T47D (cell line): Measurements from ENCODE around the gene C16orf92.

Experiments used
- DNase-seq, 2 experiments: peaks; one replicate each; pipeline versions ENCODE4 v3.0.0 to v3.0.0-alpha.2; 2011 to 2012; ENCODE audit warnings: low read depth in 1 of 2, low spot score in 1 of 2
- JUND ChIP-seq: IDR thresholded peaks from 2 replicates; pipeline ENCODE4 v1.6.1; 2012; ENCODE audit warnings: low read depth
- in situ Hi-C: cut with HindIII; loops from 2 replicates; pipeline ENCODE4 v1.10.0; 2016; ENCODE audit warnings: low sequenced_read_pairs, low pct_unique_long_range_greater_than_20kb

Gene C16orf92

GRCh38 chr16:29984137-29984763, 38.7 kb upstream of the C16orf92 start:
- in situ Hi-C loops: no loop called here
- no peak for TF ChIP-seq JUND
- DNase-seq: no peak

GRCh38 chr16:29984764-29985147, 38.2 kb upstream of the C16orf92 start:
- in situ Hi-C loops: no loop called here
- TF ChIP-seq JUND: no peak
- no peak for DNase-seq

- TF ChIP-seq JUND: no peak
- DNase-seq: no peak
- in situ Hi-C loops: no loop called here
Observed at GRCh38 chr16:29985271-29985811, 37.7 kb upstream of the C16orf92 start.

DNA sequence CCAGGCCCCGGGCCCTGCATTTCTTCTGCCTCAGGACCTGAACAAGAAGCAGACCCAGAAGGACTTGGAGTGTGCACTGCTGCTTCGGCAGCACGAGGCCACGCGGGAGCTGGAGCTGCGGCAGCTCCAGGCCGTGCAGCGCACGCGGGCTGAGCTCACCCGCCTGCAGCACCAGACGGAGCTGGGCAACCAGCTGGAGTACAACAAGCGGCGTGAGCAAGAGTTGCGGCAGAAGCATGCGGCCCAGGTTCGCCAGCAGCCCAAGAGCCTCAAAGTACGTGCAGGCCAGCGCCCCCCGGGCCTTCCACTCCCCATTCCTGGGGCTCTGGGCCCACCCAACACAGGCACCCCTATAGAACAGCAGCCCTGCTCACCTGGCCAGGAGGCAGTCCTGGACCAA, 36.8 kb upstream of the C16orf92 start:
- in situ Hi-C loops: no loop called here
- no peak for DNase-seq
- no peak for TF ChIP-seq JUND

DNA sequence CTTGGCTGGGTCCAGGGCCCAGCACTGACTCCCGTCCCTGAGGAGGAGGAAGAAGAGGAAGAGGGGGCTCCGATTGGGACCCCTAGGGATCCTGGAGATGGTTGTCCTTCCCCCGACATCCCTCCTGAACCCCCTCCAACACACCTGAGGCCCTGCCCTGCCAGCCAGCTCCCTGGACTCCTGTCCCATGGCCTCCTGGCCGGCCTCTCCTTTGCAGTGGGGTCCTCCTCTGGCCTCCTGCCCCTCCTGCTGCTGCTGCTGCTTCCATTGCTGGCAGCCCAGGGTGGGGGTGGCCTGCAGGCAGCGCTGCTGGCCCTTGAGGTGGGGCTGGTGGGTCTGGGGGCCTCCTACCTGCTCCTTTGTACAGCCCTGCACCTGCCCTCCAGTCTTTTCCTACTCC, 36.1 kb upstream of the C16orf92 start:
- in situ Hi-C loops: no loop called here
- DNase-seq: no peak
- TF ChIP-seq JUND: no peak

DNA sequence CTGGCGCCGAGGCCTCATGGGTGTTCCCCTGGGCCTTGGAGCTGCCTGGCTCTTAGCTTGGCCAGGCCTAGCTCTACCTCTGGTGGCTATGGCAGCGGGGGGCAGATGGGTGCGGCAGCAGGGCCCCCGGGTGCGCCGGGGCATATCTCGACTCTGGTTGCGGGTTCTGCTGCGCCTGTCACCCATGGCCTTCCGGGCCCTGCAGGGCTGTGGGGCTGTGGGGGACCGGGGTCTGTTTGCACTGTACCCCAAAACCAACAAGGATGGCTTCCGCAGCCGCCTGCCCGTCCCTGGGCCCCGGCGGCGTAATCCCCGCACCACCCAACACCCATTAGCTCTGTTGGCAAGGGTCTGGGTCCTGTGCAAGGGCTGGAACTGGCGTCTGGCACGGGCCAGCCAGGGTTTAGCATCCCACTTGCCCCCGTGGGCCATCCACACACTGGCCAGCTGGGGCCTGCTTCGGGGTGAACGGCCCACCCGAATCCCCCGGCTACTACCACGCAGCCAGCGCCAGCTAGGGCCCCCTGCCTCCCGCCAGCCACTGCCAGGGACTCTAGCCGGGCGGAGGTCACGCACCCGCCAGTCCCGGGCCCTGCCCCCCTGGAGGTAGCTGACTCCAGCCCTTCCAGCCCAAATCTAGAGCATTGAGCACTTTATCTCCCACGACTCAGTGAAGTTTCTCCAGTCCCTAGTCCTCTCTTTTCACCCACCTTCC, 35.5 kb upstream of the C16orf92 start:
- TF ChIP-seq JUND: no peak
- in situ Hi-C loops: no loop called here
- no peak for DNase-seq

DNA sequence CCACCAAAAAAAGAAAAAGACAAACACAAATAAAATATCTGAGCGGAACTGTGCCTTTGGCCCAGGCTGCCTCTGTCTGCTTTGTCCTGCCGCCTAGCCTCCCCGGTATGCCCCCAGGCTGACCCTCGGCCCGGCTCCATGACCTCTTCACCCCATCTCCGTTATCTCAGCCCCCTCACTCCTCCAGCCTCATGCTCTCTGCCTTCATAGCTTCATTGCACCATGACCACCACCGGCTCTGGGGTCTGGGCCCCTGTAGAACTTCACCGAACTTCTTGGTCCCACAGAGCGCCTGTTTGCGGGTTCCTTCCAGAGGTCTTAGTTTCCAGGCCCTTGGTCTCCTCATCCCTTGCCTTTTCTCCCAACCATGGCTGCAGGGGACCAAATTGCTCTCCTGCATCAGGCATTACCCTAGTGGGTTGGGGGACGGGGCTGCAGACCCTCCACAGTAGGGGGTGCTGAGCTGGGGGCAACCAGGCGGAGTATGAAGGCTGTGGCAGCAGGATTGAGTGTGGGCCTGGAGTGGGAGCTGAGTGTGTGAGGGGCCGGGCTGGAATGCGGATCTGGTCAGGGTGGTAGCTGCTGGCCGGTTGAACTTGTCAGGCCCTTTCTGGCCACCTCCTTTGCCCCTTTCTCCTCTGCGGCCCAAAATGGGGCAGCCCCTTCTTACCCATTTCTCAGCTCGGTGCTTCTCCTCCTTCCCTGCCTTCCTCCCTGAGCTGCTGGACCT, 34.5 kb upstream of the C16orf92 start:
- TF ChIP-seq JUND: no peak
- DNase-seq: no peak
- in situ Hi-C loops: no loop called here

GRCh38 chr16:29989111-29989858, 33.7 kb upstream of the C16orf92 start:
- no peak for TF ChIP-seq JUND
- in situ Hi-C loops: no loop called here
- no peak for DNase-seq

- TF ChIP-seq JUND: no peak
- DNase-seq: no peak
- in situ Hi-C loops: no loop called here
Observed at GRCh38 chr16:29990034-29990433, 33.0 kb upstream of the C16orf92 start.

GRCh38 chr16:29990883-29991570, 32.0 kb upstream of the C16orf92 start:
- no peak for DNase-seq
- no peak for TF ChIP-seq JUND
- in situ Hi-C loops: no loop called here

- DNase-seq: no peak
- in situ Hi-C loops: no loop called here
- no peak for TF ChIP-seq JUND
Observed at GRCh38 chr16:29991571-29991904, 31.5 kb upstream of the C16orf92 start.

DNA sequence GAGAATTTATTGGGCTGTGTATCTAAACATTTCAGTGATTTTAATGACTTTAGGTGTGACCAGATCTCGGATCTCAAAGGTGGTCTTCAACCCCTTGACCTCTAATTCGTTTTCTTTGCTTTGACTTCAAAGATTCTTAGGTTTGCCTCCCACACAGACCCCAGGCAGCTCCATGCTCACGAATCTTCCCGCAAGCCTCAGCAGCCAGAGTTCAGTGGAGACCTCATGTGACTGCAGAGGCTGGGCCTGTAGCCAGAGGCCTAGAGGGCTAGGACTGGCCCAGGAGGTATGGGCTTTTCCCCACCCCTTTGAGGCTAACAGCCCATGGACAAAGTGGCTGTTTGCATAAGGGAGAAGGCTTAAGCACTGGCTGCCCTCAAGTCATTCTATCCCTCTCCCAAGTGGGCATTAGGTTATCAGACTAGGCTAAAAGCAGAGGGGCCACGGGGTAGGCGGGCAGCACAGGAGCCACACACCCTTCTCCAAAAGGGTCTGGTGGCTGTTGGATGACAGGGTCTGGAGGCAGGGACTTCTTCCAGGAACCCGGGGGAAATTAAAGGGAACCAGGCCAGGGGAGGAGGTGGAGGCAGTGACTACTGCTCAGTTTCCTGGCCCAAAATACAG, 30.5 kb upstream of the C16orf92 start:
- no peak for DNase-seq
- no peak for TF ChIP-seq JUND
- in situ Hi-C loops: no loop called here
